DMS114 treated with DMSO at 0.1 percent for 48 hours (cell line): ENCODE results near the gene CNTNAP2.

ENCODE experiments used
- DNase-seq: peaks from one replicate; lab custom pipeline; 2025; ENCODE audit not compliant: unreplicated experiment; lab: John Stamatoyannopoulos, UW

Gene CNTNAP2

DNA sequence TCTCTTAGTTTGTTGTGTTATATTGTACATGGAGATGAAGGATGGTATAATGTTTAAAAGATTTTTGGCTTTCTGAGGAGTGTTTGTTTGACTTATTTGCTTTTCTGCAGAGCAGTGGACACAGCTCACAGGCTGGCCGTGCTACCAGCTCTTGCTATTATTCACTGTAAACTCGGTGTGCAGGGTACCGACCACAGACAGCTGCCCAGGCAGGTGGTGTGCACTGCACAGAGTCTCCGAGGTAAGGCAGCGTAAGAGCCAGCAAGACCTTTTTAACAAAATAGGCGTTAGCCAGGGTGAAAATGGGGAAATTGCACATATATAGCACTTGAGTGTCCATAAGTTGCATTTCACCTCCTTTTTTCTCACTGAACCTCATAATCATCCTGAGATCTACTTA is 438.0 kb downstream of the CNTNAP2 start:
- no peak for DNase-seq

GRCh38 chr7:146557971-146558469 is 441.4 kb downstream of the CNTNAP2 start:
- DNase-seq: no peak

GRCh38 chr7:146565872-146566271 is 449.3 kb downstream of the CNTNAP2 start:
- DNase-seq: no peak

DNA sequence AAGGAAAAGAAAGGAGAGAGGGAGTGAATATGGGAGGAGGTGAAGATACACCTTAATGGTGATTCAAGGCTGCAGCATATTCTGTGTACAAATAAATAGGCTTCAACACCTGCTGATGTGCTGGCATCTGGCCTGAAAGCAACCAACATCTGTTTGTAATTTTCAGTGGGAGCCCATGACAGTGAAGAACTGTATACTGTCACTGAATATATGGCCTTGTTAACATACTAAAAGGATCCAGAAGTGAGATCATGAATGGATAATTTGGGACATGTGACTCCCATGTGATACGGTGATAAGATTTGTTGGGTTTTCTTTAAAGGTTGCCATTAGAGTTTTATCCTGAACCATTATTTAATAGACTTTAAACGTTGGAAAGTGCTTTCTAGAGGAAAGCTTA is 459.3 kb downstream of the CNTNAP2 start:
- no peak for DNase-seq

- DNase-seq: no peak
Observed at GRCh38 chr7:146591976-146592375, 475.4 kb downstream of the CNTNAP2 start.

DNA sequence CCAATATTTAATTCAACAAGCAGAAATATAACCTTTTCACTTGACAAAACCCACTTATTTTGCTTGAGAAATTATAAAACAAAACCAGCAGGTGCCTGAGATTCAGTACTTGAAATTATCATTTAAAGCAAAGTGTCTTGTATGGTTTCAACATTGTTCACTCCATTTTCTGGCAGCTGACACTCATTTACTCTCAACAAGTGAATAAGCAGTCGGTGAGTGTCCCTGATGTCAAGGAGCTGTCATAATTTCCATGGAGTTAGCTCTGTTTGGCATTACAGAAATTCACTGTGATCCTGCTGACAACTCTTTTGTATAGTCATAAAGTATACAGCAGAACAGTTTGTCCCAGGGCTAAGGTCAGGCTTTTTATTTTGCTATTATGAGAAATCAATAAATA is 490.0 kb downstream of the CNTNAP2 start:
- no peak for DNase-seq

GRCh38 chr7:146619641-146620040 is 503.0 kb downstream of the CNTNAP2 start:
- DNase-seq: no peak

DNA sequence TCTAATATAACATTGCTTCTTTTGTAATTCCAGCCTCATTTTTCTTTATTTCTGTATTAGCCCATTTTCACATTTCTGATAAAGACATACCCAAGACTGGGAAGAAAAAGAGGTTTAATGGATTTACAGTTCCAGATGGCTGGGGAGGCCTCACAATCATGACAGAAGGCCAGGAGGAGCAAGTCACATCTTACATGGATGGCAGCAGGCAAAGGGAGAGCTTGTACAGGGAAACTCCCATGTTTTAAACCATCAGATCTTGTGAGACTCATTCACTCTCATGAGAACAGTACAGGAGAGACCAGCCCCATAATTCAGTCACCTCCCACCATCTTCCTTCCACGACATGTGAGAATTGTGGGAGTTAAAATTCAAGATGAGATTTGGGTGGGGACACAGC is 510.3 kb downstream of the CNTNAP2 start:
- DNase-seq: no peak

DNA sequence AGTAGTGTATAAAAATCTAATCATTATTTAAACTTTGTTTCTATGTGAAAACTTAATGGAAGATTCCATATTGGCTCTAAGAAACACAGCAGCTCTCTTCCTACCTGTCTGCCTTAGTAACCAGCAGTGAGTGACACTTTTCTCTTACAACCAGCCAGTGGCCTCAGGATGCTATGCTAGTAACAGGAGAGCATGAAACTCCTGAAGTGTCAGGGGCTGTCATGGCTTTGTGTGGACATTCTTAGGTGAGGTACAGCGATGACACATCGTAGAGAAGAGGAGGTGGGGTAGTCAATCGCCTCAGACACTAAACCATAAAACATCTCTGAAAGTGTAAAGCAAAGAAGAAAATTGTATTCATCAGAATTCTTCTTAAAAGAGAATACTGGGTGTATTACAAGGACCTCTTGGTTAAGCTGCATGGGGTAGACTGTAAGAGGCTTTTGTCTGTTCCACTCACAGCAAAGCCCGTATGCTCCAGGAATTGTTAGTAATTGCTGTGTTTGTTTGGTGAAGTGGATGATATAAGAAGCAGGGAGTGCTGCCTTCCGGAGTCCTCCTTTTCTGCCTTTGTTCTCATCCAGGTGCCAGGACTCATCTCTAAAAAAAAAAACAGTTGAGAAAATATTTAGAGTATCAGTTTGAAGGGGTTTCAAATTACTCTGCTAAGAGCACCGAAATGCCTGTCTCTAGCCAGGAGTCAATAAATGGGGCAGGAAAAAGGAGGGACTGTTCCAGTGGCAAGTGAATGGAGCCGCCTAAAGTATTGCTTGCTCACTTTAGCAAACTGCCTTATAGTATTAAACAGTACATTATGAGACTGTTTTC is 518.8 kb downstream of the CNTNAP2 start:
- DNase-seq: no peak

DNA sequence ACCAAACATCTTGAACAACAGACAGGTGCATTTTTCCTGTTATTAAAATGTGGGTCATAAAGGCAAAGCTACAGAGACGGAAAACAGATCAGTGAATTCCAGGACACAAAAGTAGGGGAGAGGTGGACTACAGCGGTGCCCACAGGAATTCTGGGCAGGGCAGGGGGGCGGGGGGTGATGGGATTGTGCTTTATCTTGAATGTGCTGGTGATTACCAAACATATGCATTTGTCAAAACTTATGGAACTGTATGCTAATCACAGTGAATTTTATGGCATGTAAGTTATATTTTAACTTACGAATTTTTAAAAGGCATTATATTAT is 519.4 kb downstream of the CNTNAP2 start:
- no peak for DNase-seq

DNA sequence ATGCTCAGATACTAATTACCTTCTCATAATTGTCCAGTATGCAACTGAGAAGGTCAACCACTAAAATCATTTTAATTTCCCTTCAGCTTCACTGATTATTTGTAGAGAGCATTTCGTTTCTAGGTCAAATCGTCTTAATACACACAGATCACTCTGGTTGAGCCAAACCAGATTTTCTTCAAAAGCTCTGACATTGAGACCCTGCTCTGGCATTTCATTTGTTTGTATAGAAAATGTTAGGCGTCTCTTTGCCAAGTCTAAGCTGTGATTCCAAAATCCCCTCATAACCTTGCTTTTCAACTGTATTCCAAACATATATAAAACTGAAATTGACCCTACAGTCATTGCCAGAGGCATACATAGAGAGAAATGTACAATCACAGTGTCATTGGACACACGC is 520.0 kb downstream of the CNTNAP2 start:
- DNase-seq: no peak

GRCh38 chr7:146639291-146639690 is 522.7 kb downstream of the CNTNAP2 start:
- no peak for DNase-seq

- DNase-seq: no peak
Observed at GRCh38 chr7:146641491-146641890, 524.9 kb downstream of the CNTNAP2 start.

DNA sequence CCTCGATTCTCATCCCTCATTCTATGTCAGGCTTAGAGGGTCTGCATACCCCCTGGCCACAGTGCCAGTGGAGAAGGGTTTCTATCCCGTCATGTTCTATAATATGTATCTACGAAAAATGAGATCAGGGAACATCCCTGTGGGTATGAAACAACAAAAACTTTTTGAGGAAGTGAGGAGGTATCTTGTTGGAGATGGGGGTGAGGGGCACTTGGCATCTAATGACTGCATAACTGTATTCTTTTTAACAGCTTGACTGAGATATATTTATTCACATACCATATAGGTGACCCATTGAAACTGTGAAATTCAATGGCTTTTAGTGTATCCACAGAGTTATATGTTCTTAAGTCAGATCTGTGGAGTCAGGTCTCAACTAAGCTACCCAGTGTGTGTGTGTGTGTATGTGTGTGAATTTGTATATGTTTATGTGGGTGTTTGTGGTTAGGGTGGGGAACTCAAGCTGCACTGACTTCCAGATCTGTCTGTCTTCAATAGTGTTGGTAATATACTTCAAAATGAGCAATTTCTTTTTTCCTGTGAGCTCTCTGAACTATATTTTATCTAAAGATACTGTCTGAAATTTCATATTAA is 528.9 kb downstream of the CNTNAP2 start:
- DNase-seq: no peak

- no peak for DNase-seq
Observed at GRCh38 chr7:146647445-146647844, 530.8 kb downstream of the CNTNAP2 start.

DNA sequence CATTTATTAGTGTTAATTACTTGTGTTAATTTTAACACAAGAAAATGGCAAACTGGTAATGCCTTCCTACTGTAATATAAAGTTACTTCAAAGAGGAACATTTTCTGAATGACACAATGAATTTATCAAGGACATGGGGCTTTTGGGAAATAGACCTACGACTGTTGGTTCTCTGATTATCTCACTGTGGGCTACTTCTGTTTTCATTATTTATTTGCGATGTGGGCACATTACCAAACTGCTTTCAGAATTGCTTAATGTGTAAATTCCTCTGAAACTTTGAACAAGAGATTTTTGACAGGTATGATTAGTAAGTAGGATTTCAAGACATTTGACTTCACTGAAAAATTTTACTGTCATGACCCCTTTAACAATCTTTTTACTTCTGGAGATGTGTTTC is 535.6 kb downstream of the CNTNAP2 start:
- no peak for DNase-seq

- DNase-seq: no peak
Observed at GRCh38 chr7:146654048-146654447, 537.4 kb downstream of the CNTNAP2 start.

GRCh38 chr7:146655928-146656797 is 539.6 kb downstream of the CNTNAP2 start:
- DNase-seq: no peak

DNA sequence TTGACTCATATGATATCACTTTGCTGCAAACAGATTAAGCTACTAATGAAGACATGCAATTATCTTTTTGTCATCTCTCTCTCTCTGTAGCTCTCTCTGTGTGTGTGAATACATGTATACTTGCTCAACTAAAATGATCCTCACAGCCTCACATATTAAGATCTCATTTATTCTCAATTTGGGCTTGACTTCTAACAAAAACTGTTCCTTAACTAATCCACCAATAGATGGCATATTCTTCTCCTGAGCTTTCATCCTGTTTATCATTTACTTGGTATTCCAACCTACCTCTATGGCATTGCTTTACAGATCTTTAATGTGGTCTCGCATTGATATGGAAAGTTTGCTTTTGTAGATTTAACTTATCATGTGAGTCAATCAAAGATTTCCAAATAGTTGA is 540.4 kb downstream of the CNTNAP2 start:
- DNase-seq: no peak

DNA sequence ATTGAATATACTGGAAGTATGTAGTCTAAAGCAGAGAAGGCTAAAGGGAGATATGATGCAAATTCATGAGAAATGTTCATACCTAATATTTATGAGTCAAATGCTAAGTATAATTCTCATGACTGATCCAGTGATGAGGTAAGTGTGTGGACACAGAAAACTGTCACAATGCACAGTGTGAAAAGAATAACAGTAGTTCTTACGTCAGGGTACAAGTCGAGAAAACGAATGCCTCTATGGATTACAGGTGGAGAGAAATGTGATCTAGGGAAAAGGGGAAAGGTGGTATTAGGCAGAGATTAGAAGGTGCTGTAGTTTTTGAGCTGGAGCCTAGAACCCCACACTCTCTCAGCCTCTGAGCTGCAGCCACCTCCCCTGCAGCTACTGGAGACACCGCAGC is 542.0 kb downstream of the CNTNAP2 start:
- DNase-seq: no peak

DNA sequence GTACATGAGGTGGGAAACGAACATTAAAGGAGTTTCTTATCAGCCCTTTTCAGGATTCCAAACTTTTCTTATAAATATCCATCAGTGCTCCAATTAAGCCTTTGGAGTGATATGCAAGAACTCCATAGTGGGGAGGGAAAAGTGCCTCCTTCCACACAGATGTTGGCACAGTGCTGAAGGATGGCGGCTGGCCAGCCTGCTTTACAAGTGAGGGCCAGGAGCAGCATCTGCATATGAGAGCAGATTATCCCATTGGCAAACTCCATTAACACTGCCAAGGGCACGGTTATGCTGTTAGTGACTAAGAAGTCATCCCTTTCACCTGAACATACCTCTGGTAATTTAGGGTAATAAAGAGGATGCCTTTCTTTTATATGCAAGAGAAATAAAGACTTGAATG is 543.1 kb downstream of the CNTNAP2 start:
- no peak for DNase-seq

DNA sequence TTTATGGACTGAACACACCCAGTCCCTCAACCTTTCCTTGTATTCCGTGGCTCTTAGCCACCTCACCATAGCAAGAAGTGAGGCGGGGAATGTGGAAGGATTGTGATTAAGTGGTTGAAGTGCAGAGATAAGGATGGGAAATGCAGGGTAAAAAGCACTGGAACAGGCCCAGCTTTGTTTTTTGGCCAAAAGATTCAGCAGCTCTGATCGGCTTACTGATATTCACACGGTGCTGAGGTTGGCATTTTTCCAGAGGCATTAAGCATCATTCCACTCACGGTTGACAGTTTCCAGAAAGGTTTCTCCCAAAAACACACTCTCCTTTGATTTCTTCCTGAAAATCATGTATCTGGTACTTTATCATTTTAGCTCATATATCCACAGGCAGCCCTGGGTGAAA is 544.2 kb downstream of the CNTNAP2 start:
- DNase-seq: no peak
